Suprapubic skin (tissue), 4 donors: Measurements from ENCODE around the gene ZNF418. TPM values are rescaled to one million over a fixed set of nuclear protein-coding genes. Genes with fewer than 3 reads are reported as not detected.
A peak's percentile ranks its signal among the peaks of the same experiment; 100 is the strongest.

ENCODE experiments used
- DNase-seq, 2 donors: peaks; one replicate each; pipeline ENCODE4 v3.0.0-alpha.2; 2019; ENCODE audit warnings: low spot score in 2 of 2
- H3K27ac ChIP-seq: fragments of 200-600 bp; sonication (generic); one replicate; pipeline ENCODE4 v1.5.1; 2019
- H3K27me3 ChIP-seq: fragments of 200-600 bp; sonication (generic); one replicate; pipeline ENCODE4 v1.5.1; 2019
- H3K36me3 ChIP-seq: fragments of 200-600 bp; sonication (generic); one replicate; pipeline ENCODE4 v1.5.1; 2019
- H3K4me1 ChIP-seq: fragments of 200-600 bp; sonication (generic); one replicate; pipeline ENCODE4 v1.5.1; 2019
- H3K4me3 ChIP-seq: fragments of 200-600 bp; sonication (generic); one replicate; pipeline ENCODE4 v1.5.1; 2019; ENCODE audit warnings: mild to moderate bottlenecking
- H3K9me3 ChIP-seq: fragments of 200-600 bp; sonication (generic); one replicate; pipeline ENCODE4 v1.5.1; 2019
- EP300 ChIP-seq: sonication (generic); formaldehyde crosslinking; IDR thresholded peaks from one replicate; pipeline ENCODE4 v1.6.1; 2017; ENCODE audit warnings: antibody characterized with exemption
- POLR2A ChIP-seq, 2 donors: fragments of 450-650 bp; IDR thresholded peaks; one replicate each; pipeline ENCODE4 v1.6.1; 2017; ENCODE audit warnings: antibody characterized with exemption in 2 of 2, mild to moderate bottlenecking in 2 of 2, moderate library complexity in 2 of 2
- POLR2AphosphoS5 ChIP-seq, 3 donors: sonication (generic); formaldehyde crosslinking; IDR thresholded peaks; one replicate each; pipeline ENCODE4 v1.6.1; 2017; ENCODE audit warnings: antibody characterized with exemption in 3 of 3
- WGBS: methylation state at CpG from one replicate; pipeline ENCODE4 v1.1.5; 2018; 5-methylcytosine and 5-hydroxymethylcytosine counted together
- total RNA-seq, 4 donors: library from RNA; depleted of rRNA; stranded (reverse); fragments of >200 nt; gene quantifications; one replicate each; pipeline ENCODE4 v1.1.0, GENCODE V29; 2016
- TF ChIP-seq, protein P1 (sequence below), 2 donors: fragments of 200-600 bp in 1 of 2; fragments of 450-650 bp in 1 of 2; sonication (generic) in 1 of 2; IDR thresholded peaks; one replicate each; pipeline ENCODE4 v1.5.1; 2016 to 2019; ENCODE audit warnings: antibody characterized with exemption in 2 of 2, mild to moderate bottlenecking in 1 of 2, moderate library complexity in 1 of 2

ZNF418 gene
- total RNA-seq = 10 to 100 TPM in 1 of 4 donors, 1 to 10 TPM in 3; 1.2 to 33.4 (median 4.5) TPM

DNA sequence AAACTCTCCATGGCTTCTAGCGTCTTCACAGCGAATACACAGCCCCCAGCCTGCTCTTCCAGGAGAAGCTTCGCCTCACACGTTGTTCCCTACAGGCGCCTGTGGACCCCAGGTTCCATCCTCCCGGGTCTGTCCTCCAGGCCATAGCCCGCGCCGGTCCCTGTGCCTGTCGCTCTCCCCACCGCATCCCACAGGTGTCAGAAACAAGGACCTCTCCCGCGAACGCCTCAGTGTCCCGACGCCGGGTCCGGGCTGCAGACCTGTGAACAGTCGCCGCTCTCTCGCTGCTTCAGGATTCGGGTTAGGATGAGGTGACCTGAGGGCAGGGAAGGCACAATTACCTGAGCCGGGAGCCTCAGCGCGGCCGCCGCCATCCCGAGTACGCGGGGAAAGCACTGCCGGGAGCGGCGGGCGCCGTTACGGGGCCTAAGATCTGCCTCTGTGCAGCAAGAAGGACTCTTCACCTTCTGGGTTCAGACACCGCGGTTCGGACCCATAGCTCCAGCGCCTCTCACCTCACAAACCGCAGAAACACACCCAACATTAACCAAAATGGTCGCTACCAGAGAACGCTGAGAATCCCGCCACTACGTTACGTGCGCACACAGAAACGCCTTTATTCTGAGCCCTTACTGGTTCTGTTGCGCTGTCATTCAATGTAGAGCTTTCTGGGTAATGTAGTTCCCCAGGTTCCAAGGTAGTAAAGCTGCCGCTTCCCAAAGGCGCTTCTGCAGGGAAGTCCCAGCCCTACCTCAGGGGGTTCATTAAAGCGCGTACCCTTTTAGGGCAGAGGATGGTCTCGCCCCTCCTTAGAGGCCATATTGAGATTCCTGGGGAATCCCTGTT lies at the start of gene ZNF418:
Gene ZNF418 (minus strand): TSS at position 583 of the 846 bp plus-strand sequence. CDS start 1,580 bp downstream, outside the sequence.
- no peaks in the 10 kb centered on the region for H3K4me1 ChIP-seq
- H3K27me3 ChIP-seq = no peaks in the 10 kb centered on the region
- no peak for DNase-seq
- peak within 1 kb of the TSS; percentile 36 for H3K27ac ChIP-seq
- peaks cover 20% of the 10 kb centered on the region for H3K36me3 ChIP-seq
- peak within 1 kb of the TSS; percentile 59 for H3K4me3 ChIP-seq
- WGBS = 5% methylated on average over 53 of the region's 54 CpGs
- TF ChIP-seq POLR2AphosphoS5 (IDR thresholded peaks at IDR 0.05) (peak in 1 of 3 donors; percentile 42), POLR2A (IDR thresholded peaks at IDR 0.05) (no peak)
- peaks cover 30% of the 10 kb centered on the region for H3K9me3 ChIP-seq

DNA sequence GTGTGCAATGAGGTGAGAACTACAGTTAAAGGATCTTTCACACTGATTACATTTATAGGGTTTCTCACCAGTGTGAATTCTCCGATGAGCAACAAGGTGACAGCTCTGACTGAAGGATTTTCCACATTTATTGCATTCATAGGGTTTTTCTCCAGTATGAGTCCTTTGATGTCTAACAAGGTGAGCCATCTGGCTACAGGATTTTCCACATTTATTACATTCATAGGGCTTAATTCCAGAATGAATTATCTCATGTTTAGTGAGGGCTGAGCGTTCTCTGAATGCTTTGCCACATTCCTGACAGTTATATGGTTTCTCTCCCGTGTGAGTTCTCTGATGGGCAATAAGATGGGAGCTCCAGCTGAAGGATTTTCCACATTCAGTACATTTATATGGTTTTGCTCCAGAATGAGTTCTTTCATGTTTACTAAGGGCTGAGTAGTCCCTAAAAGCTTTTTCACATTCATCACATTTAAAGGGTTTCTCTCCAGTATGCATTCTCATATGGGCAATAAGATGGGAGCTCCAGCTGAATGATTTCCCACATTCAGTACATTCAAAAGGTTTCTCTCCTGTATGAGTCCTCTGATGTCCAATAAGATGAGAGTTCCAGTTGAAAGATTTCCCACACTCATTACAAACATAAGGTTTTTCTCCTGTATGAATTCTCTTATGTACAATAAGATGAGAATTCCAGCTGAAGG lies 43.5 kb upstream of the ZNF418 start:
- WGBS = 100% methylated on average over 3 of the region's 3 CpGs
- H3K27ac ChIP-seq = no peak overlapping the region
- DNase-seq = no peak
- H3K4me3 ChIP-seq = no peak overlapping the region
- no peaks in the 10 kb centered on the region for H3K4me1 ChIP-seq
- peaks cover 92% of the 10 kb centered on the region for H3K9me3 ChIP-seq
- peaks cover 69% of the 10 kb centered on the region for H3K36me3 ChIP-seq
- no peaks in the 10 kb centered on the region for H3K27me3 ChIP-seq
- TF ChIP-seq EP300 (no peak), POLR2AphosphoS5 (IDR thresholded peaks at IDR 0.05) (no peak), POLR2A (IDR thresholded peaks at IDR 0.05) (no peak)
- TF ChIP-seq, protein P1, sequence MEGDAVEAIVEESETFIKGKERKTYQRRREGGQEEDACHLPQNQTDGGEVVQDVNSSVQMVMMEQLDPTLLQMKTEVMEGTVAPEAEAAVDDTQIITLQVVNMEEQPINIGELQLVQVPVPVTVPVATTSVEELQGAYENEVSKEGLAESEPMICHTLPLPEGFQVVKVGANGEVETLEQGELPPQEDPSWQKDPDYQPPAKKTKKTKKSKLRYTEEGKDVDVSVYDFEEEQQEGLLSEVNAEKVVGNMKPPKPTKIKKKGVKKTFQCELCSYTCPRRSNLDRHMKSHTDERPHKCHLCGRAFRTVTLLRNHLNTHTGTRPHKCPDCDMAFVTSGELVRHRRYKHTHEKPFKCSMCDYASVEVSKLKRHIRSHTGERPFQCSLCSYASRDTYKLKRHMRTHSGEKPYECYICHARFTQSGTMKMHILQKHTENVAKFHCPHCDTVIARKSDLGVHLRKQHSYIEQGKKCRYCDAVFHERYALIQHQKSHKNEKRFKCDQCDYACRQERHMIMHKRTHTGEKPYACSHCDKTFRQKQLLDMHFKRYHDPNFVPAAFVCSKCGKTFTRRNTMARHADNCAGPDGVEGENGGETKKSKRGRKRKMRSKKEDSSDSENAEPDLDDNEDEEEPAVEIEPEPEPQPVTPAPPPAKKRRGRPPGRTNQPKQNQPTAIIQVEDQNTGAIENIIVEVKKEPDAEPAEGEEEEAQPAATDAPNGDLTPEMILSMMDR (IDR thresholded peaks at IDR 0.05) = no peak

DNA sequence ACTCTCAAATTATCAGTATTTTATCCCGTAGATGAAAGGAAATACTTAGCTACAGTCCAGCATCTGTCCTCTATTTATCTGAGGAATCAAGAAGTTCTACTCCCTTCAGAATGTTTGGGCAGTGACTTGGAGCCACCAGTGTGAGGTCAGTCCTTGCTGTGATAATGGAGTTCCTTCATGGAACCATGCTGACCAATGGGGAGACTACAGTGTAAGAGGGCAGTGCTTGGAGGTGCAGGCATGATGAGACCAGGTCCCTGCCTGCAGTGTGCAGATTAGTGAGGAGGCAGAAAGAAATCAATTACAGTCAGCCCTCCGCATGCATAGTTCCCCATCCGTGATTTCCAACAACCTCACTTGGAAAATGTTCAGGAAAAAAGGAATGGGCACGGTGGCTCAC lies 39.2 kb upstream of the ZNF418 start, which contains the start of gene C19orf18:
Gene C19orf18 (minus strand): TSS at position 101 of the 400 bp plus-strand sequence. CDS start 102 bp downstream, outside the sequence.
- no peaks in the 10 kb centered on the region for H3K4me1 ChIP-seq
- WGBS = 87% methylated on average over 4 of the region's 4 CpGs
- peaks cover 31% of the 10 kb centered on the region for H3K36me3 ChIP-seq

DNA sequence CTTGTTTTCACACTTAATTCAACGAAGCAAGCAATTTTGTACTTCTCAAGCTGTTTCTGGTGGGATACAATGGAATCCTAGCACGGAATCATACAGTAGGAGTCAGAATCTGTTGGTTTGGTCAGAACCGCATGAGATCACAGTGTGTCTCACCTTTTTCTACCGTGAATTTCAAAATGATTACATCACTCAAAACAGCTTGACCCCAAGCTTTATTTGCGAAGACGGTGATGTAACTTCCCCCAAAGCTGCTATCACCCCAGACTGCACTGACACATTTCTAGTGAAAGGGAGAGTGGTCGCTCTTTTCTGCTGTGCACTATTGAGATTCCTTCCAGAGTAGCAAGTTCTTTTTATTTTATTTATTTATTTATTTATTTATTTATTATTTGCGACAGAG lies 29.6 kb upstream of the ZNF418 start:
- 90% methylated on average over 8 of the region's 8 CpGs for WGBS
- H3K36me3 ChIP-seq = peaks cover 9% of the 10 kb centered on the region

More for the DNA sequence above, 39.2 kb upstream of the ZNF418 start, which contains the start of gene C19orf18:
- H3K27me3 ChIP-seq = no peaks in the 10 kb centered on the region
- H3K9me3 ChIP-seq = peaks cover 80% of the 10 kb centered on the region
- peak in 1 of 2 donors; percentile 2 for DNase-seq
- TF ChIP-seq, protein P1 (IDR thresholded peaks at IDR 0.05) = no peak
- TF ChIP-seq POLR2AphosphoS5 (IDR thresholded peaks at IDR 0.05) = no peak
- no peak for TF ChIP-seq EP300
- TF ChIP-seq POLR2A (IDR thresholded peaks at IDR 0.05) = no peak
- no peak within 1 kb of the TSS for H3K27ac ChIP-seq
- H3K4me3 ChIP-seq = no peak within 1 kb of the TSS

DNA sequence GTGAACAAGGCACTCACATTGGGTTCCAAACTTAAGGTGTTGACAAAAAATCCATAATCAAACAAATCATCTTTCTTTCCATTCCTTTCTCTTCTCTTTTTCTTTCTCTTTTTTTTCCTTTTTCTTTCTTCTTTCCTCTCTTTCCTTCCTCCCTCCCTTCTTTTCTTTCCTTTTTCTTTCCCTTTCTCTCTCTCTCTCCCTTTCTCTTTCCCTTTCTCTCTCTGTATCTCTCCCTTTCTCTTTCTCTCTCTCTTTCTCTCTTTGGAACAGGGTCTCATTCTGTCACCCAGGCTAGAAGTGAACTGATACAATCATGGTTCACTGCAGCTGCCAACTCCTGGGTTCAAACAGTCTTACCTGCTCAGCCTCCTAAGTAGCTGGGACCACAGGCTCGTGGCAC lies 26.6 kb upstream of the ZNF418 start:
- Histone ChIP-seq H3K9me3 (peaks cover 49% of the 10 kb centered on the region), H3K4me3 (no peak overlapping the region), H3K27ac (no peak overlapping the region), H3K27me3 (no peaks in the 10 kb centered on the region), H3K4me1 (no peaks in the 10 kb centered on the region), H3K36me3 (peaks cover 3% of the 10 kb centered on the region)
- DNase-seq = no peak
- WGBS = 90% methylated on average over 1 of the region's 1 CpG
- TF ChIP-seq, protein P1 (IDR thresholded peaks at IDR 0.05) = no peak
- TF ChIP-seq POLR2AphosphoS5 (IDR thresholded peaks at IDR 0.05) (no peak), EP300 (no peak), POLR2A (IDR thresholded peaks at IDR 0.05) (no peak)

More for the DNA sequence above, 29.6 kb upstream of the ZNF418 start:
- H3K4me3 ChIP-seq = no peak overlapping the region
- TF ChIP-seq POLR2AphosphoS5 (IDR thresholded peaks at IDR 0.05) (no peak), POLR2A (IDR thresholded peaks at IDR 0.05) (no peak), EP300 (no peak)
- TF ChIP-seq, protein P1 (IDR thresholded peaks at IDR 0.05) = no peak
- no peaks in the 10 kb centered on the region for H3K4me1 ChIP-seq
- no peak for DNase-seq
- H3K9me3 ChIP-seq = peaks cover 38% of the 10 kb centered on the region
- no peak overlapping the region for H3K27ac ChIP-seq
- no peaks in the 10 kb centered on the region for H3K27me3 ChIP-seq
